Stimulated activated CD4-positive, alpha-beta T cell treated with anti-CD3 and anti-CD28 coated beads, Interleukin-4, amount 100 ng/mL, for 1 hour (primary cell): ENCODE data around the gene ZNF853.
"Not testable (repeated sequence)": the region's sequence is repeated elsewhere in the genome, so short reads cannot be mapped to it uniquely, and the experiment has no call there.

Experiments
- DNase-seq: peaks from one replicate; pipeline ENCODE4 v3.0.0-alpha.2; 2020

The ZNF853 gene

GRCh38 chr7:6653071-6654003 lies 37.9 kb downstream of the ZNF853 start:
- no peak for DNase-seq

GRCh38 chr7:6654113-6654841 lies 38.9 kb downstream of the ZNF853 start:
- no peak for DNase-seq

GRCh38 chr7:6654842-6655610 lies 39.6 kb downstream of the ZNF853 start:
- DNase-seq, result no peak

- no peak for DNase-seq
Measured at GRCh38 chr7:6655636-6656385, 40.4 kb downstream of the ZNF853 start.

- no peak for DNase-seq
Measured at GRCh38 chr7:6656413-6656812, 41.0 kb downstream of the ZNF853 start.

- DNase-seq, result no peak
Measured at GRCh38 chr7:6658618-6659345, 43.4 kb downstream of the ZNF853 start.

GRCh38 chr7:6670851-6671250 lies 55.4 kb downstream of the ZNF853 start:
- not testable (repeated sequence) for DNase-seq
